NOMO-1 (cell line): ENCODE measurements around the gene CTNNA3.

ENCODE experiments used
- DNase-seq, 2 experiments: peaks; one replicate each; lab custom pipeline; 2025; ENCODE audit not compliant: unreplicated experiment in 2 of 2; lab: John Stamatoyannopoulos, UW

CTNNA3 gene

DNA sequence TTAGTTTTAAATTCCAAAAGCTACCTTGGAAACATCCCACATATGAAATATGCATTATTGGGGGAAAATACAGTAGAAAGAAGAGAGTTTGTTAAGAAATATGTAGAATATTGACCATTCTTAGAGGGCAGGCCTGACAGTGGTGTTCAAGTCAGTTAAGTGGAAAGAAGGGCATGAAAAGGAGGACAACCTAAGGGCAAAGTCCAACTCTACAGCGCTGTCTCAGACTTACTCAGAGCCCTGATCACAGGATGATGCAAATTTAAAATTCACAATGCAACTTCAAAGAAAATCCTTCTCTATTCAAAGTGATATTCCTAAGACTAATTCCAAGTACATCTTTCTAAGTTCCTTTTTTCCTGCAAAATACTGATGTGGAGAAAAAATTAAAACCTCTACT lies 909.3 kb downstream of the CTNNA3 start:
- no peak for DNase-seq

- DNase-seq = no peak
Observed at GRCh38 chr10:66784770-66785169, 911.2 kb downstream of the CTNNA3 start.

DNA sequence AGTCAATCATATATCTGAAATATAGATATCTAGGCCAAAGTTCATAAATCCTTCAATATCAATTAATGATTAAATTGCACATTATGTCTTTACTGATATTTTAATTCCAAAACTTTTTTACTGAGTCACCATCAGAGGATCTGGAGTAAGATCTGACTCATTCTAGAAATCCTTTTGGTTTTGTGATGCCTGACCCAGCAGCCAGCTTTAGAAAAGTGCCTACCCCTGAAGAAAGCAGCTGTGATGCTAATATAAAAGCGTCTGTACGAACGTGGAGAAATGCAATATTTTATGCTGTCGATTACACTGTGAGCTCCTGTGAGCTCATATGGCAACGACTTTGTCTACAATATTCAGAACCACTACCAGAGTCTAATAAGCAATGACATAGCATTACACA lies 912.7 kb downstream of the CTNNA3 start:
- no peak for DNase-seq

DNA sequence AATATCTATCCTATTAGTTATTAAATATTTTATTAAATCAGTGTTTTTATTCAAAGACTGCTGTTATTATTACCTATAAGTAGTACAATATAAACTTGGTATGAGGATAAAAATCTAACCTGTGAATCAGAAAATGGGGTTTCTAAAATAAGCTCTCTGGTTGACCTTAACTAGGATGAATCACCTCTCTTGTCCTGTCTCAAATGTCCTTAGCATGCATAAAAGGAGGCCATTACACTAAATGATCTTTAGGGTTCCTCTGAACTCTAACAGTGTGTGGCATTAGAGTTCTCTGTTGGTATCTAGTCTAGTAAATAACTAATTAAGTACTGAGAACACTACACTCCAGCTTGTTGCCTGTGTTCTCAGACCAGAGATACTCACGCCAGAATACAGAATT lies 913.2 kb downstream of the CTNNA3 start:
- no peak for DNase-seq

GRCh38 chr10:66782144-66782543 lies 913.9 kb downstream of the CTNNA3 start:
- DNase-seq = no peak

- DNase-seq = no peak
Observed at GRCh38 chr10:66780796-66781195, 915.2 kb downstream of the CTNNA3 start.

DNA sequence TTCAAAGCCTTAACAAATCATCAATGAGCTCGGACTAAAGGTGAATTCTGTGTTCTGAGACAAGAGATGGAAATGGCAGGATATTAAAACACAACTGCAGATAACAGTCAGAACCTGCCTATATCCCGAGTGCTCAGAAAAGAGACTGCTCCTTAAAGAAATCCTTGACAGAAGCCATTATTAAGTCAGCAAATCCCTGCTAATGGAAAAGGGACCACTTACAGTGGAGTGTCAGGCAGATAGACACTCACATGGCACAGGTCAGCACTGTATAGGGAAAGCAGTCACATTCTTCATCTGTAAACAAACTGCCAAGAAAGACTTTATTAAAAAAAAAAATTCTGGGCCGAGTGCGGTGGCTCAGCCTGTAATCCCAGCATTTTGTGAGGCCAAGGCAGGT lies 917.6 kb downstream of the CTNNA3 start:
- no peak for DNase-seq

GRCh38 chr10:66777665-66778064 lies 918.3 kb downstream of the CTNNA3 start:
- no peak for DNase-seq

GRCh38 chr10:66773472-66773817 lies 922.5 kb downstream of the CTNNA3 start:
- no peak for DNase-seq

DNA sequence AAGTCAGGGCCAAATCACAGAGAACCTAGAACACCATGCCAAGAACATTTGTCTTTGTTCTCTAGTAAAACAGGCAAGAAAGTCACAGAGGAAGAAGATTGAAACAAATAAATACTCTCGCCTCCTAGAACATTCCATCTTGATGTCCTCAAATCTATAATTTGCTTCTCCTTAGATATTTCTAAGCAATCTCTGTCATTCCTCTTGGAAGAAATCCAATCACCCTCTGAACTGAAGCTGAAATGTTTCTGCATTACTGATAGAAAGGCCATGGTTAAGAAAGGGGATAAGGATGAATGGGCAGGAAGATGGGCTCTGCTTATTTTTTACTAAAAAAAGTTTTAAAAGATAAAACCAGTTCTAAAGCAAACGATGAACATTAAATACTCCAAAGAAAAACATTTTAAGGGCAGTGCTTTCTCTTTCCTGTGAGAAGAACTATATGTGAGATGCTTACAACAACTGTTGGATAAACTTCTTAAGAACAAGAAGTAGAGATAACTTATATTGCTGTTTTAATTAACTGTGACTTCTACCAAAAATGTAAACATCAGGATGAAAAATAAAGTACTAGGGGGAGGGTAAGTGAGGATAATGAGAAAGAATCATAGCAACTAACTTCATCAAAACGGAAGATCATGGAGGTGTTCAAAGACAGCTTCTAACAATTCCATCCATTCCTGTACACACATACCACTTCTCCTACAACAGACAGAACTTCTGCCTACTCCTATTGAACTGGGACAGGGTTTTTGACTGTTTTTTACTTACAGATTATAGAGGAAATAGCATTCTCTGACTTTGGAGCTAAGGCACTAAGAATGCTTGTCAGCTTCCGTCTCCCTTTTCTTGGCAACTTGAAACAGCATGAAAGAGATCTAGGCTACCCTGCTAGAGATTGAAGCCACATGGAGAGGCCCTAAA lies 923.2 kb downstream of the CTNNA3 start:
- no peak for DNase-seq

- no peak for DNase-seq
Observed at GRCh38 chr10:66767707-66768106, 928.3 kb downstream of the CTNNA3 start.

DNA sequence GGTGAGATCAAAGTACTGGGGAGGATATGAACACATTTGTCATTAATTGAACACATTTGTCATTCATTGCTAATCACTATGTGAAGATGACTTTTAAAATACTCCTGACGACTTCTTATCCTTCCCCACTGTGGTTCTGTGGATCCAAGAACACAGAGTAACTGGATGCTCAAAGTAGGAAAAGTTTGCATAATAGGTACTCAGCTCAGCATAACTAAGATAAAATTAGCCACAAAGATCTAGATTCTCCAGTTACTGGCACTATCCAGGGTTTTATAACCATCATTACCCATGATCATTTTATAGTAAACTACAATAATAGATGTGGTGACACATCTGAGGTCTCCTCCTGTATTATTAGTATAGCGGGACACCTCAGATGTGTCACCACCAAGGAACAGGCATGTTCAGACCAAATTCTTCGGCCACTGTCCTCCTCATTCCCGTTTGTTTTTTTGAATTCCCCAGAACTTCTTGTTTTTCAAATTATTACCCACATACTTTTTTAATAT lies 933.7 kb downstream of the CTNNA3 start:
- no peak for DNase-seq

GRCh38 chr10:66760941-66761340 lies 935.1 kb downstream of the CTNNA3 start:
- no peak for DNase-seq

DNA sequence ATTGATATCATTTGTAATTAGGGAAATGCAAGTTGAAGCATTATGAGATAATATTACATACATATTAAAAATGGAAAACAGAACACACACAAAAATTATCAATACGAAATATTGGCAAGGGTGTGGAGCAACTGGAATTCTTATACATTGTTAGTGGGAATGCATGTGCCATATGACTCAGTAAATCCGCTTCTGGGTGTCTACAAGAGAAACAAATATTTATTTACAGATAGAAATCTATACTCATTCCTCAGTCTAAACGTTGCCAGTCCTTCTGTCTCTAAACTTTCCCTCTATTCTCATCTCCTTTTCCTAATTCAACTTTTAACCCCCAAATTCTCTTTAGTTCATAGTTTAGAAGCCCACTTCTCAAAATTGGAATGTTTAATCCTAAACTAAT lies 940.5 kb downstream of the CTNNA3 start:
- DNase-seq = no peak

DNA sequence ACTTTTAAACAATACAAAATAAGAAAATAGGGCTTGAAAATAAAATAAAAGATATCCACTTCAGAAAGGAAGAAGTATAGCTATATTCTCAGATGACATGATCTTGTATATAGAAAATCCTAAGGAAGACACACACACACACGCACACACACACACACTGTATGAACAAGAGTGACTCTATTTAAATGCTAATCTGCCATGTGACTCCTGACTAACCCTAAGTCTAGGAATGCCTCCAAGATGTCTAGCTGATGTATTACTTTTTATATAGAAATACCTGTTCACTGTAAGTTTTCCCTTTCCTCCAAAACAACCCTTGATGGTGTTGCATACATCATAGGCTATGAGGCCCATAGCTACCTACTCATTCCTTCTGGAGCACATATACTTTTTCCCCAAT lies 943.3 kb downstream of the CTNNA3 start:
- no peak for DNase-seq

- no peak for DNase-seq
Observed at GRCh38 chr10:66748217-66748616, 947.8 kb downstream of the CTNNA3 start.

- no peak for DNase-seq
Observed at GRCh38 chr10:66747451-66747850, 948.5 kb downstream of the CTNNA3 start.

GRCh38 chr10:66746711-66747110 lies 949.3 kb downstream of the CTNNA3 start:
- DNase-seq = no peak

DNA sequence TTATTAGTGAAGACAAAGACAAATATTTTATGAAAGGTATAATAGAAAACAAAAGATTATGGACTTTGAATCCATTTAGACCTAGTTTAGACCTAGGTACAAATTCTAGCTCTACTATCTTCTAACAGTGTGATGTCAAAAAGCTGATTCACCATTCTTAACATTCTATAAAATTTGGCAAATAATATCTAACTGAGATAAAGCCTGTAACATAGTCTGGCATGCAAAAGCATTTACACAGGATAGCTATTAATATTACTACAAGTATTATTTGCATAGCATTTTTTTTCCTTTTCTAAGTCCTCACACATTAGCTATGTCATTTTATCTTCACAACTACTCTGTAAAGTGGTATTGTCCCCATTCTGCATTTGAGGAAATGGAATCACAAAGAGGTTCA lies 949.7 kb downstream of the CTNNA3 start:
- no peak for DNase-seq

GRCh38 chr10:66744915-66745314 lies 951.1 kb downstream of the CTNNA3 start:
- DNase-seq = no peak

- no peak for DNase-seq
Observed at GRCh38 chr10:66737241-66737640, 958.8 kb downstream of the CTNNA3 start.

GRCh38 chr10:66723608-66724400 lies 972.2 kb downstream of the CTNNA3 start:
- no peak for DNase-seq
